ENCODE data around the gene ELAVL3.

The ELAVL3 gene

GRCh38 chr19:11480715-11481533 lies at the start of gene ELAVL3:
TSS of gene ELAVL3 (minus strand) at chr19:11481046. CDS start at chr19:11480608, 438 bp downstream.
- no peak for DNase-seq (ENCODE audit: low read depth)

GRCh38 chr19:11530432-11530831 lies 49.6 kb upstream of the ELAVL3 start:
- DNase-seq (ENCODE audit: low read depth) = no peak

- DNase-seq (ENCODE audit: low read depth) = peak; percentile 96
Observed at GRCh38 chr19:11528551-11529341, 47.9 kb upstream of the ELAVL3 start, which contains the start of gene ECSIT. TSS of gene ECSIT (minus strand) at chr19:11529134. CDS start at chr19:11519170, 9,964 bp downstream.

GRCh38 chr19:11519138-11519537 lies 38.3 kb upstream of the ELAVL3 start:
- no peak for DNase-seq (ENCODE audit: low read depth)

- no peak for DNase-seq (ENCODE audit: low read depth)
Observed at GRCh38 chr19:11513946-11514345, 33.1 kb upstream of the ELAVL3 start.

- no peak for DNase-seq (ENCODE audit: low read depth)
Observed at GRCh38 chr19:11510444-11510843, 29.6 kb upstream of the ELAVL3 start.

GRCh38 chr19:11507370-11508078 lies 26.7 kb upstream of the ELAVL3 start:
- no peak for DNase-seq (ENCODE audit: low read depth)

- DNase-seq (ENCODE audit: low read depth) = no peak
Observed at GRCh38 chr19:11506967-11507366, 26.1 kb upstream of the ELAVL3 start.

- DNase-seq (ENCODE audit: low read depth) = no peak
Observed at GRCh38 chr19:11506101-11506555, 25.3 kb upstream of the ELAVL3 start.

GRCh38 chr19:11505504-11506100 lies 24.8 kb upstream of the ELAVL3 start, which contains the start of gene ZNF653:
TSS of gene ZNF653 (minus strand) at chr19:11505839. CDS start at chr19:11505786, 53 bp downstream.
- peak; percentile 67 for DNase-seq (ENCODE audit: low read depth)

- peak; percentile 70 for DNase-seq (ENCODE audit: low read depth)
Observed at GRCh38 chr19:11505032-11505503, 24.2 kb upstream of the ELAVL3 start.

GRCh38 chr19:11504502-11505031 lies 23.7 kb upstream of the ELAVL3 start:
- DNase-seq (ENCODE audit: low read depth) = no peak

GRCh38 chr19:11499890-11500420 lies 19.1 kb upstream of the ELAVL3 start:
- no peak for DNase-seq (ENCODE audit: low read depth)

- no peak for DNase-seq (ENCODE audit: low read depth)
Observed at GRCh38 chr19:11499220-11499726, 18.4 kb upstream of the ELAVL3 start.

- no peak for DNase-seq (ENCODE audit: low read depth)
Observed at GRCh38 chr19:11496391-11497163, 15.7 kb upstream of the ELAVL3 start.

GRCh38 chr19:11495885-11496284 lies 15.0 kb upstream of the ELAVL3 start:
- no peak for DNase-seq (ENCODE audit: low read depth)

- DNase-seq (ENCODE audit: low read depth) = no peak
Observed at GRCh38 chr19:11495481-11495880, 14.6 kb upstream of the ELAVL3 start.

GRCh38 chr19:11494634-11495285 lies 13.9 kb upstream of the ELAVL3 start:
- DNase-seq (ENCODE audit: low read depth) = no peak

- DNase-seq (ENCODE audit: low read depth) = no peak
Observed at GRCh38 chr19:11489378-11489777, 8.5 kb upstream of the ELAVL3 start.
